Neural cell (in vitro differentiated cells): ENCODE results near the gene ZNF384. TPM values are rescaled to one million over a fixed set of nuclear protein-coding genes. Genes with fewer than 3 reads are reported as not detected.

ENCODE experiments used
- H2AFZ ChIP-seq: fragments of 200-600, 300-800 bp; sonication (generic), shearing (Covaris generic); 2 replicates; pipeline ENCODE4 v1.6.0; 2014; ENCODE audit warnings: low read depth, mild to moderate bottlenecking, antibody characterized with exemption, low read length, moderate library complexity
- H3F3A ChIP-seq: fragments of 200-600 bp; shearing (Covaris generic); 2 replicates; pipeline ENCODE4 v1.6.1; 2016; ENCODE audit warnings: mild to moderate bottlenecking, moderate library complexity, mixed read lengths, antibody characterized with exemption, low read length; ENCODE audit not compliant: insufficient read depth, poor library complexity, severe bottlenecking
- H3K27ac ChIP-seq: fragments of 200-600, 300-800 bp; sonication (generic), shearing (Covaris generic); 2 replicates; pipeline ENCODE4 v1.5.1; 2014; ENCODE audit warnings: mild to moderate bottlenecking, low read length, moderate library complexity
- H3K27me3 ChIP-seq: fragments of 300-800, 200-600 bp; sonication (generic), shearing (Covaris generic); 2 replicates; pipeline ENCODE4 v1.6.0; 2014; ENCODE audit warnings: mild to moderate bottlenecking, low read depth, low read length, moderate library complexity; ENCODE audit not compliant: insufficient read depth
- H3K36me3 ChIP-seq: fragments of 300-800, 200-600 bp; sonication (generic), shearing (Covaris generic); 2 replicates; pipeline ENCODE4 v1.5.1; 2014; ENCODE audit warnings: mild to moderate bottlenecking, antibody characterized with exemption, low read length, moderate library complexity; ENCODE audit not compliant: insufficient read depth
- H3K4me2 ChIP-seq: fragments of 300-800, 200-600 bp; sonication (generic), shearing (Covaris generic); 2 replicates; pipeline ENCODE4 v1.6.0; 2014; ENCODE audit warnings: mild to moderate bottlenecking, low read length
- H3K4me3 ChIP-seq: fragments of 300-800, 200-600 bp; sonication (generic), shearing (Covaris generic); 2 replicates; pipeline ENCODE4 v1.5.1; 2014; ENCODE audit warnings: mild to moderate bottlenecking, low read length, moderate library complexity
- H3K79me2 ChIP-seq: fragments of 200-600 bp; shearing (Covaris generic); replicated peaks from 2 replicates; pipeline ENCODE4 v1.6.0; 2014; ENCODE audit warnings: mild to moderate bottlenecking, low read length, moderate library complexity; ENCODE audit not compliant: insufficient read depth
- H3K9ac ChIP-seq: fragments of 300-800, 200-600 bp; sonication (generic), shearing (Covaris generic); 2 replicates; pipeline ENCODE4 v1.6.1; 2016; ENCODE audit warnings: mild to moderate bottlenecking, low read length, mixed read lengths
- H3K9me2 ChIP-seq: fragments of 200-600 bp; shearing (Covaris generic); 2 replicates; pipeline ENCODE4 v1.6.1; 2016; ENCODE audit warnings: mild to moderate bottlenecking, low read length, mixed read lengths; ENCODE audit not compliant: insufficient read depth
- H3K9me3 ChIP-seq: fragments of 200-600, 300-800 bp; sonication (generic), shearing (Covaris generic); 2 replicates; pipeline ENCODE4 v1.6.1; 2016; ENCODE audit warnings: mild to moderate bottlenecking, mixed run types, low read length, moderate library complexity, mixed read lengths
- H4K20me1 ChIP-seq: fragments of 200-600 bp; shearing (Covaris generic); 2 replicates; pipeline ENCODE4 v1.6.1; 2016; ENCODE audit warnings: mild to moderate bottlenecking, mixed run types; ENCODE audit not compliant: insufficient read depth
- CTCF ChIP-seq: fragments of 450-650 bp; IDR thresholded peaks from 2 replicates; pipeline ENCODE4 v1.5.1; 2014; ENCODE audit warnings: antibody characterized with exemption, mild to moderate bottlenecking, moderate library complexity; ENCODE audit not compliant: poor library complexity, severe bottlenecking
- EP300 ChIP-seq: fragments of 450-650 bp; conservative IDR thresholded peaks from 2 replicates; pipeline ENCODE4 v1.6.1; 2014; ENCODE audit warnings: antibody characterized with exemption, mild to moderate bottlenecking, moderate library complexity; ENCODE audit not compliant: poor library complexity, severe bottlenecking
- EZH2 ChIP-seq: fragments of 200-600, 300-800 bp; shearing (Covaris generic), sonication (generic); IDR thresholded peaks from 2 replicates; pipeline ENCODE4 v1.6.1; 2014; ENCODE audit warnings: antibody characterized with exemption, low read length, borderline replicate concordance, mild to moderate bottlenecking; ENCODE audit not compliant: insufficient read depth, poor library complexity, severe bottlenecking
- MXI1 ChIP-seq: fragments of 450-650 bp; conservative IDR thresholded peaks from 2 replicates; pipeline ENCODE4 v1.6.1; 2014; ENCODE audit warnings: antibody characterized with exemption, mild to moderate bottlenecking; ENCODE audit not compliant: poor library complexity, severe bottlenecking
- POLR2AphosphoS5 ChIP-seq: IDR thresholded peaks from 2 replicates; pipeline ENCODE4 v1.6.1; 2012
- RAD21 ChIP-seq: fragments of 450-650 bp; conservative IDR thresholded peaks from 2 replicates; pipeline ENCODE4 v1.6.1; 2014; ENCODE audit warnings: antibody characterized with exemption, mild to moderate bottlenecking, moderate library complexity
- SMC3 ChIP-seq: fragments of 450-650 bp; conservative IDR thresholded peaks from 2 replicates; pipeline ENCODE4 v1.6.1; 2014; ENCODE audit warnings: antibody characterized with exemption, mild to moderate bottlenecking, moderate library complexity; ENCODE audit not compliant: poor library complexity
- TAF1 ChIP-seq: IDR thresholded peaks from 2 replicates; pipeline ENCODE4 v1.6.1; 2012; ENCODE audit warnings: low read depth
- polyA plus RNA-seq: library from polyadenylated mRNA; depleted of rRNA; stranded (reverse); fragments of >200 nt; gene quantifications from 2 replicates; pipeline ENCODE4 v1.2.3, GENCODE V29; 2014
- TF ChIP-seq, protein P1 (sequence below): IDR thresholded peaks from 2 replicates; pipeline ENCODE4 v1.6.1; 2012; ENCODE audit warnings: borderline replicate concordance

Gene ZNF384
- polyA plus RNA-seq, 1 donor from 2014 or later = 25.8 TPM

GRCh38 chr12:6684609-6685008 lies 4.6 kb downstream of the ZNF384 start:
- no peak overlapping the region for H3K27ac ChIP-seq
- peaks cover 77% of the 10 kb centered on the region for H3K79me2 ChIP-seq
- H3K4me3 ChIP-seq = peak overlapping the region; percentile 39
- no peaks in the 10 kb centered on the region for H3K36me3 ChIP-seq
- no peaks in the 10 kb centered on the region for H3K9me2 ChIP-seq
- H4K20me1 ChIP-seq = no peaks in the 10 kb centered on the region
- no peaks in the 10 kb centered on the region for H3K27me3 ChIP-seq
- H3K9me3 ChIP-seq = no peaks in the 10 kb centered on the region
- TF ChIP-seq SMC3 = peak; percentile 64
- no peak for TF ChIP-seq EP300
- no peak for TF ChIP-seq POLR2AphosphoS5
- TF ChIP-seq, protein P1, sequence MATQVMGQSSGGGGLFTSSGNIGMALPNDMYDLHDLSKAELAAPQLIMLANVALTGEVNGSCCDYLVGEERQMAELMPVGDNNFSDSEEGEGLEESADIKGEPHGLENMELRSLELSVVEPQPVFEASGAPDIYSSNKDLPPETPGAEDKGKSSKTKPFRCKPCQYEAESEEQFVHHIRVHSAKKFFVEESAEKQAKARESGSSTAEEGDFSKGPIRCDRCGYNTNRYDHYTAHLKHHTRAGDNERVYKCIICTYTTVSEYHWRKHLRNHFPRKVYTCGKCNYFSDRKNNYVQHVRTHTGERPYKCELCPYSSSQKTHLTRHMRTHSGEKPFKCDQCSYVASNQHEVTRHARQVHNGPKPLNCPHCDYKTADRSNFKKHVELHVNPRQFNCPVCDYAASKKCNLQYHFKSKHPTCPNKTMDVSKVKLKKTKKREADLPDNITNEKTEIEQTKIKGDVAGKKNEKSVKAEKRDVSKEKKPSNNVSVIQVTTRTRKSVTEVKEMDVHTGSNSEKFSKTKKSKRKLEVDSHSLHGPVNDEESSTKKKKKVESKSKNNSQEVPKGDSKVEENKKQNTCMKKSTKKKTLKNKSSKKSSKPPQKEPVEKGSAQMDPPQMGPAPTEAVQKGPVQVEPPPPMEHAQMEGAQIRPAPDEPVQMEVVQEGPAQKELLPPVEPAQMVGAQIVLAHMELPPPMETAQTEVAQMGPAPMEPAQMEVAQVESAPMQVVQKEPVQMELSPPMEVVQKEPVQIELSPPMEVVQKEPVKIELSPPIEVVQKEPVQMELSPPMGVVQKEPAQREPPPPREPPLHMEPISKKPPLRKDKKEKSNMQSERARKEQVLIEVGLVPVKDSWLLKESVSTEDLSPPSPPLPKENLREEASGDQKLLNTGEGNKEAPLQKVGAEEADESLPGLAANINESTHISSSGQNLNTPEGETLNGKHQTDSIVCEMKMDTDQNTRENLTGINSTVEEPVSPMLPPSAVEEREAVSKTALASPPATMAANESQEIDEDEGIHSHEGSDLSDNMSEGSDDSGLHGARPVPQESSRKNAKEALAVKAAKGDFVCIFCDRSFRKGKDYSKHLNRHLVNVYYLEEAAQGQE = no peak
- peak; percentile 68 for TF ChIP-seq RAD21
- TF ChIP-seq CTCF = peak; percentile 73
- peak overlapping the region; percentile 15 for H3K9ac ChIP-seq
- H3F3A ChIP-seq = no peaks in the 10 kb centered on the region
- peak overlapping the region; percentile 22 for H3K4me2 ChIP-seq
- no peak overlapping the region for H2AFZ ChIP-seq

DNA sequence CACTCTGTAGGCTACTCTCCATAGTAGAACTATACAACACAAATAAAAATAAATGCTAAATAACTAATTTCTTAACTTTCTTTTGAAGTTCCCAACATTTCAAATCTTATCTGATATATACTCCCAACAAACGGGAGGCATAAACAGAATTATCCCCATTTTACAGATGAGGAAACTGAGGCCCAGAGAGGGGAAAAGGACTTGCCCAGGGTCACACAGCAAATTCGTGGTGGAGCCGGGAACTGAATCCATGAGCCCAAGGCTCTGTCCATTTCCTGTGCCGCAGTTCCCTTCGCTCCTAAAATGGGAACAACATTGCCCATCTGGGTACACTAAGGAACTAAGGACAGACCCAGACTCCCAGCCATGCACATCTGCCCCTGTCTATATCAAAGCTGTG lies 12.2 kb downstream of the ZNF384 start:
- TF ChIP-seq, protein P1 = no peak
- TF ChIP-seq CTCF (no peak), MXI1 (no peak), SMC3 (no peak), EZH2 (no peak), EP300 (no peak), RAD21 (no peak), POLR2AphosphoS5 (no peak), TAF1 (no peak)
- Histone ChIP-seq H4K20me1 (no peaks in the 10 kb centered on the region), H3K9ac (no peak overlapping the region), H3K36me3 (no peaks in the 10 kb centered on the region), H3F3A (no peaks in the 10 kb centered on the region), H3K27ac (no peak overlapping the region), H2AFZ (no peak overlapping the region), H3K9me3 (no peaks in the 10 kb centered on the region), H3K4me2 (no peak overlapping the region), H3K27me3 (no peaks in the 10 kb centered on the region), H3K79me2 (peaks cover 13% of the 10 kb centered on the region), H3K9me2 (no peaks in the 10 kb centered on the region), H3K4me3 (no peak overlapping the region)
